ENCODE measurements around the gene RNF187. TPM values are rescaled to one million over a fixed set of nuclear protein-coding genes. Genes with fewer than 3 reads are reported as not detected.
"Not testable (repeated sequence)": the region's sequence is repeated elsewhere in the genome, so short reads cannot be mapped to it uniquely, and the experiment has no call there.

RNF187 gene
- total RNA-seq, 6 experiments from 2014 or later = 43.9 to 66.6 (median 56.3) TPM

DNA sequence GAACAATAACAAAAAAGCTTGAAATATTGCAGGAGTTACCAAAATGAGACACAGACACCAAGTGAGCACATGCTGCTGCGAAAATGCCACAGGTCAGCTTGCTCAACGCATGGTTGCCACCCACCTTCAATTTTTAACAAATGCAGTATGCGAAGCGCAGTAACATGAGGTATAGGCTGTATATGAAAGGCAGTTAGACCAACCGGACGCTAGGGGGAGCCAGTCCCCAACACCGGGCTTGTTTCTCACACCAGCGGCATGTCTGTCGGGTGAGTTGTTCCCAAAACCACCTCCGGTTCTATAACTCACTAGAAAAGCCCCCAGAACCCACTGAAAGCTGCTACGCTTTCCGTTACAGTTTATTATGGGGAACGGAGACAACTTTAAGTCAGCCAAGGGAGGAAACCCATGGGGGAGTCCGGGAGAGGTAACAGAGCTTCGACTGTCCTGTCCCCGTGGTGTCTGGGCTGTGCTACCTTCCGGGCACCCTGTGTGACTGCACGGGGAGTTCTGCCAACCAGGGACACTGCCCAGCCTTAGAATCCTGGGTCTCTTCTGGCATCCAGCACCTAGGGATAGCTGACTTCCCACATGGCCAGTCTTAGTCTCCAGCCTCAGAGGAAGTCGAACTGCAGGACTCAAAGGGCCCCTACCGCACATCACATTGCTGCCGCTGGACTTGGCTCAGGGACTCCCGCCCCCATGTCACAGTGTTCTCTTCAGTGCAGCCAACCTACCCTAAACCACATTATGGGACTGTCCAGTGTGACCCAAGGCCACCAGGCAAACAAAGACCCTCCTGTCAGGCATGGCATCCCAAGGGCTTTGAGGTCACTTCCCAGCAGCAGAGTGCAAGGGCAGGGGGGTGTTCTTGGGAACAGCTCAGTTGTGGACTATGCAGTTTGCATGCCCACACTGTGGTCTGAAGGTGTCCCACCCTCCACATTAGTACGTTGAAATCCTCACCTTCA lies 14.0 kb downstream of the RNF187 start:
- H3K4me3 ChIP-seq = no peak overlapping the region

DNA sequence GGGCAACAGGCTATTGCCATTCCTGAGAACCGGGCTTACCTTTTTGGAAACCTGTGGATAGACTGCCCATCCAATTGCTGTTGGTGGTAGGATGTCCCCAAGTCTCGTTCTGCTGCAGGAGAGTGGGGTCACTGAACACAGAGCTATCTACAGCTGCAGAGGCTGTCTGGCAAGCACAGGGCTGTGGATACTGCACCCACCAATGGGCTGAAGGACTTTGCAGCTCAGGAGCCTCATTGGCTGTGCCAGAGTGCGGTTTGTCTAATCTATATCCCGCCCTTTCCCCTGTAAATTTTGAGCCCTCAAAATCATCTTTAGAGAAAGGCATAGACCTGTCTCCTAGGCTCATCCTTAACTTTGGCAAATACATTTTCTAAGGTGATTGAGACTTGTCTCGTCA lies 15.3 kb downstream of the RNF187 start:
- WGBS (ENCODE audit: insufficient coverage, low coverage, low lambda C conversion rate, missing lambda C conversion rate) = 93% methylated on average over 3 of the region's 5 CpGs
- intact Hi-C loops (cut with DNase I) = no loop called here
- Histone ChIP-seq H3K9me3 (no peaks in the 10 kb centered on the region), H3K4me3 (no peak overlapping the region), H3K27ac (no peak overlapping the region), H3K27me3 (no peaks in the 10 kb centered on the region), H3K36me3 (no peaks in the 10 kb centered on the region), H3K4me1 (no peaks in the 10 kb centered on the region)
- ATAC-seq = no peak
- DNase-seq = no peak
- TF ChIP-seq, protein P1, sequence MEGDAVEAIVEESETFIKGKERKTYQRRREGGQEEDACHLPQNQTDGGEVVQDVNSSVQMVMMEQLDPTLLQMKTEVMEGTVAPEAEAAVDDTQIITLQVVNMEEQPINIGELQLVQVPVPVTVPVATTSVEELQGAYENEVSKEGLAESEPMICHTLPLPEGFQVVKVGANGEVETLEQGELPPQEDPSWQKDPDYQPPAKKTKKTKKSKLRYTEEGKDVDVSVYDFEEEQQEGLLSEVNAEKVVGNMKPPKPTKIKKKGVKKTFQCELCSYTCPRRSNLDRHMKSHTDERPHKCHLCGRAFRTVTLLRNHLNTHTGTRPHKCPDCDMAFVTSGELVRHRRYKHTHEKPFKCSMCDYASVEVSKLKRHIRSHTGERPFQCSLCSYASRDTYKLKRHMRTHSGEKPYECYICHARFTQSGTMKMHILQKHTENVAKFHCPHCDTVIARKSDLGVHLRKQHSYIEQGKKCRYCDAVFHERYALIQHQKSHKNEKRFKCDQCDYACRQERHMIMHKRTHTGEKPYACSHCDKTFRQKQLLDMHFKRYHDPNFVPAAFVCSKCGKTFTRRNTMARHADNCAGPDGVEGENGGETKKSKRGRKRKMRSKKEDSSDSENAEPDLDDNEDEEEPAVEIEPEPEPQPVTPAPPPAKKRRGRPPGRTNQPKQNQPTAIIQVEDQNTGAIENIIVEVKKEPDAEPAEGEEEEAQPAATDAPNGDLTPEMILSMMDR (IDR thresholded peaks at IDR 0.05) = no peak
- TF ChIP-seq POLR2A (IDR thresholded peaks at IDR 0.05) = no peak

More for the DNA sequence above, 14.0 kb downstream of the RNF187 start:
- no peak overlapping the region for H3K27ac ChIP-seq
- peak; percentile 77 to 80 (median 77) for DNase-seq
- 17% methylated on average over 6 of the region's 23 CpGs for WGBS (ENCODE audit: insufficient coverage, low coverage, low lambda C conversion rate, missing lambda C conversion rate)
- peak; percentile 93 to 99 (median 98) for ATAC-seq
- TF ChIP-seq POLR2A (IDR thresholded peaks at IDR 0.05) = no peak
- TF ChIP-seq, protein P1 (IDR thresholded peaks at IDR 0.05) = peak; percentile 72 to 96 (median 91)
- H3K9me3 ChIP-seq = no peaks in the 10 kb centered on the region
- no peaks in the 10 kb centered on the region for H3K4me1 ChIP-seq
- H3K27me3 ChIP-seq = no peaks in the 10 kb centered on the region
- H3K36me3 ChIP-seq = no peaks in the 10 kb centered on the region
- intact Hi-C loops (cut with DNase I) = no loop called here

DNA sequence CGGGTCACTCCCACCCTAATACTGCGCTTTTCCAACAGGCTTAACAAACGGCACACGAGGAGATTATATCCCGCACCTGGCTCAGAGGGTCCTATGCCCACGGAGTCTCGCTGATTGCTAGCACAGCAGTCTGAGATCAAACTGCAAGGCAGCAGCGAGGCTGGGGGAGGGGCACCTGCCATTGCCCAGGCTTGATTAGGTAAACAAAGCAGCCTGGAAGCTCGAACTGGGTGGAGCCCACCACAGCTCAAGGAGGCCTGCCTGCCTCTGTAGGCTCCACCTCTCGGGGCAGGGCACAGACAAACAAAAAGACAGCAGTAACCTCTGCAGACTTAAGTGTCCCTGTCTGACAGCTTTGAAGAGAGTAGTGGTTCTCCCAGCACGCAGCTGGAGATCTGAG lies 18.8 kb downstream of the RNF187 start:
- 0% methylated on average over 1 of the region's 11 CpGs for WGBS (ENCODE audit: insufficient coverage, low coverage, low lambda C conversion rate, missing lambda C conversion rate)
- not testable (repeated sequence) for H3K36me3 ChIP-seq

DNA sequence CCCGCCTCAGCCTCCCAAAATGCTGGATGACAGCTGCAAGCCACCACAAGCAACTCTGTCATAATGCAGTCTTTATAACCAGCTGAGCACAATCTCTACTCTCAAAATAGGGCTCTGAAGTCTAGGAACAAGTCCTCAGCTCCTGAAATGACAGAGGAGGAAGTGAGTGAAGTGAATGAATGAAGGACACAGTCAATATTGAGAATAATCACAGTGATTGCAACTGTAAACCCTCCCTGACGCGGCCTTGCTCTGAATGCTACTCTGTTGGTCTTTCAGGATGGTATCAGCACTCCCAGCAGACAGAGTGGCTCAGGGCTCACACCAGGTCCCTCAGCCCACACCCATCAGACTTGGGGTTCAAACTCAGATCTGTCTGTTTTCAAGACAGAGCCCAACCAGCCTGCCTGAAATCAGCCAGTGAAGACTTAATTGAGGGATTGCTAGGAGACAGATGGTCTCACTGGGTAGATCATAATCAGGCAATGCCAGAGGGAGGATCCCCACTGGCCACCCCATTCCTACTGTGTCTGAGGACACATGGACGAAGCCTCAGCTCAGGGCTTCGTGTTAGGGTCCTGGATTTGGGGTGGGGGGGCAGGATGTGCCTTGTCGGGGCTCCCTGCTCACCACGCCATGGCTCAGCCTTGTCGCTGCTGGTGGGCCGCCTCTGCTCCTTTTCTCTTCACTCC lies 20.9 kb downstream of the RNF187 start:
- WGBS (ENCODE audit: insufficient coverage, low coverage, low lambda C conversion rate, missing lambda C conversion rate) = 57% methylated on average over 2 of the region's 9 CpGs
- intact Hi-C loops (cut with DNase I) = no loop called here
- DNase-seq = no peak

More for the DNA sequence above, 18.8 kb downstream of the RNF187 start:
- H3K4me1 ChIP-seq; H3K4me3 ChIP-seq; ATAC-seq; H3K9me3 ChIP-seq; H3K27me3 ChIP-seq; intact Hi-C loops (cut with DNase I); H3K27ac ChIP-seq; DNase-seq: not testable (repeated sequence)

More for the DNA sequence above, 20.9 kb downstream of the RNF187 start:
- Histone ChIP-seq H3K9me3 (no peaks in the 10 kb centered on the region), H3K4me1 (no peaks in the 10 kb centered on the region), H3K27ac (no peak overlapping the region), H3K36me3 (no peaks in the 10 kb centered on the region), H3K27me3 (no peaks in the 10 kb centered on the region), H3K4me3 (no peak overlapping the region)
- TF ChIP-seq POLR2A (IDR thresholded peaks at IDR 0.05) = no peak
- TF ChIP-seq, protein P1 (IDR thresholded peaks at IDR 0.05) = no peak
- ATAC-seq = no peak
